ENCODE data around the gene SPO11.

The SPO11 gene

DNA sequence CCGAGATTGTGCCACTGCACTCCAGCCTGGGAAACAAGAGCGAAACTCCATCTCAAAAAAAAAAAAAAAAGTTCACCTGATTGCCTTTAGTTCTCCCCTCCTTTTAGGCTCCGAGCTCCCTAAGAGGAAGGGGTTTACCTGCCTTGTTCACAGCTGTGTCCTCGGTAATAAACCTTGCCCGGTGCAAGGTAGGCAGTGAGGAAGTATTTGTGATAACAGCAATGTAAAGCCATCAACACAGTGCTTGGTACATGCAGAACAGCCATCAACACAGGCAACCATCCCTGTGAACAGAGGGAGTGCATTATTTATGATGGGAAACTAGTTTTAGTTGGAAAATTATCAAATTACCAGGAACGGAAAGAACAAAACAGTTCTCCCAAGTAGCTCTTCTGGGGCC, 1.8 kb upstream of the SPO11 start:
- H3K27ac ChIP-seq: no peak overlapping the region
- H3K9me3 ChIP-seq: no peaks in the 10 kb centered on the region
- TF ChIP-seq, protein P1, sequence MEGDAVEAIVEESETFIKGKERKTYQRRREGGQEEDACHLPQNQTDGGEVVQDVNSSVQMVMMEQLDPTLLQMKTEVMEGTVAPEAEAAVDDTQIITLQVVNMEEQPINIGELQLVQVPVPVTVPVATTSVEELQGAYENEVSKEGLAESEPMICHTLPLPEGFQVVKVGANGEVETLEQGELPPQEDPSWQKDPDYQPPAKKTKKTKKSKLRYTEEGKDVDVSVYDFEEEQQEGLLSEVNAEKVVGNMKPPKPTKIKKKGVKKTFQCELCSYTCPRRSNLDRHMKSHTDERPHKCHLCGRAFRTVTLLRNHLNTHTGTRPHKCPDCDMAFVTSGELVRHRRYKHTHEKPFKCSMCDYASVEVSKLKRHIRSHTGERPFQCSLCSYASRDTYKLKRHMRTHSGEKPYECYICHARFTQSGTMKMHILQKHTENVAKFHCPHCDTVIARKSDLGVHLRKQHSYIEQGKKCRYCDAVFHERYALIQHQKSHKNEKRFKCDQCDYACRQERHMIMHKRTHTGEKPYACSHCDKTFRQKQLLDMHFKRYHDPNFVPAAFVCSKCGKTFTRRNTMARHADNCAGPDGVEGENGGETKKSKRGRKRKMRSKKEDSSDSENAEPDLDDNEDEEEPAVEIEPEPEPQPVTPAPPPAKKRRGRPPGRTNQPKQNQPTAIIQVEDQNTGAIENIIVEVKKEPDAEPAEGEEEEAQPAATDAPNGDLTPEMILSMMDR (IDR thresholded peaks at IDR 0.05): no peak
- no peaks in the 10 kb centered on the region for H3K4me1 ChIP-seq (ENCODE audit: control insufficient read depth in 1 of 2, insufficient read depth in 1 of 2, low read depth in 1 of 2, low read length in 1 of 2)
- H3K27me3 ChIP-seq: peaks cover 100% of the 10 kb centered on the region
- no peaks in the 10 kb centered on the region for H3K36me3 ChIP-seq
- no peak overlapping the region for H3K4me3 ChIP-seq (ENCODE audit: low read depth in 1 of 2, low read length in 1 of 2)

DNA sequence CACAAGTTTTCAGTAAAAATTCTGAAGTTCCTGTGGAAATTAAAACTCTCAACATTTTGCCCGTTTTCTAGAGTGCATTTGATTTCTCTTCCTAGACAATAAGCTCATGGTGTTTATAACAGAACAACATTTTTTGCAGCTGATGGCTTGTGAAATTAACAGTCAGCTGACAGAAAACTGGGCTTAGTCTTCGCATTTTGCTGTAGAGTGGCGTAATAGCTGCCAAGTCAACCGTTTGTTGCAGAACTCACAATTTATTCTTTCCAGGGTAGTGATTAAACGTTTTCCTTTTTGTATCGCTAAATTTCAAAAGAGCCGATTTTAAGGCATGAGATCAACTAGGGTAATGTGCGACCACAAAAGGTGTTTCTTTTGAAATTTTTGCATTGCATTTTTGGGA, 1.4 kb downstream of the SPO11 start:
- no peaks in the 10 kb centered on the region for H3K4me1 ChIP-seq (ENCODE audit: control insufficient read depth in 1 of 2, insufficient read depth in 1 of 2, low read depth in 1 of 2, low read length in 1 of 2)
- TF ChIP-seq, protein P1 (IDR thresholded peaks at IDR 0.05): no peak

DNA sequence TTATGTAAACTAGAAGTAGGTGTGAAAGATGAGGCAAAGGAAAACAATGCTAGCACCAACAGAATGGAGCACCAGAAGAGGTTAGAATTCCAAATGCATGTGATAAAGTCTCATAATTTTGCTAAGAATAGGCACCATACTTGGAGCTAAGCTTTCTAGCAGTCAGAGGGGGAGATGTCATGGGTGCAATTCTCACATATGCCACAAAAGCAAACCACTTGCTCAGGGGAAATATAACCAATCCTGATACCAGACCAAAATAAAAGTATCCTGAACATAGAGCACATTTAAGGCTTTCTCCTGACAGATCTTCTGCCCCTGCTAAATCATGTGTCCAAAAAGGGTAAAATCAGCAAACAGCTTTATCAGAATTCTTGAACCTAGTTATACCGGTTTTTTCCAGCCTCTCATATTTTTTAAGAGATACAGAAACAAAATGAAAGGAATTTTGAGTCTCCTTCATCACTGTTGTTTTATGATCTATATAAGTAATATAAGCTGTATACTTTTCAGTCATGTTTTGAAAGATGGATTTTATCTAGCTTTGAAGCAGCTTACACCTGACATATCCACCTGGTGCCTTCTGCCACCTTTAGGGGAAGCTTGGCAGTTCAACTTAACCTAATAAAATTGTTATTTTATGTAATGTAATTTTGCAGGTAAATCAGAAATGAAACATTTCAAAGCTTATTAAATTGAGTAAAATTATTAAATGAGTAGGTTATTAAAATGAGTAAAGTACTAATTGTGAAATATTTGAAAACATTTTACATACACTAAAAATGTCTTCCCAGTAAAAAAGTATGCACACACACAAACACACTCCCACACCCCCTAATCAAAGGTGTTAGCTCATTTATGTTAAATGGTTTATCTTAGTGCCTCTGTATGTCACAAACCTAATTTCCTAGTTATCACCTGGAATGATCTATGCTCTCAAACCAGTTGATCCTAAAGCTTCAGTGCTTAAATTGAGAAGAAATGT, 2.8 kb downstream of the SPO11 start:
- Histone ChIP-seq H3K27me3 (peaks cover 100% of the 10 kb centered on the region), H3K4me3 (ENCODE audit: low read depth in 1 of 2, low read length in 1 of 2) (no peak overlapping the region), H3K27ac (no peak overlapping the region), H3K9me3 (no peaks in the 10 kb centered on the region), H3K36me3 (no peaks in the 10 kb centered on the region), H3K4me1 (ENCODE audit: control insufficient read depth in 1 of 2, insufficient read depth in 1 of 2, low read depth in 1 of 2, low read length in 1 of 2) (no peaks in the 10 kb centered on the region)
- TF ChIP-seq, protein P1 (IDR thresholded peaks at IDR 0.05): no peak

More for the DNA sequence above, 1.4 kb downstream of the SPO11 start:
- Histone ChIP-seq H3K27ac (no peak overlapping the region), H3K9me3 (no peaks in the 10 kb centered on the region), H3K36me3 (no peaks in the 10 kb centered on the region), H3K27me3 (peaks cover 100% of the 10 kb centered on the region), H3K4me3 (ENCODE audit: low read depth in 1 of 2, low read length in 1 of 2) (no peak overlapping the region)

DNA sequence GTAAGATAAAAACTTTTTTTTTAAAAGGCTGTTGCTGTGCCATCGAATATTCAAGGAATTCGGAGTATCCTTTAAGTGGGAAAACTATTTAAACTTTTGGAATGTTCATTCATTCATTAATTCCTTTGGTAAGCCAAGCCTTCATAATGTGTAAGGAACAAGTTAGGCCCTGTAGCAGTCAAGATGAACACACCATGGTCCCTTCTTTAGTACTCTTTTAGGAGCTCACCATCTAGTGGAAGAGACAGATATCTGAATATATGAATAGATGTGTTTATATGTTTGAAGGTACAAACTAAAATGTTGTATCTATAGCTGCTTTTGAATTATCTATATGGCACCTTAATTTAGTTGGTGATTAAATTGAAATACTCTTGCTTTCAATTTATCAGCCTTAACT, 5.8 kb downstream of the SPO11 start:
- TF ChIP-seq, protein P1 (IDR thresholded peaks at IDR 0.05): no peak
- Histone ChIP-seq H3K9me3 (no peaks in the 10 kb centered on the region), H3K4me1 (ENCODE audit: control insufficient read depth in 1 of 2, insufficient read depth in 1 of 2, low read depth in 1 of 2, low read length in 1 of 2) (no peaks in the 10 kb centered on the region), H3K27ac (no peak overlapping the region), H3K36me3 (no peaks in the 10 kb centered on the region), H3K4me3 (ENCODE audit: low read depth in 1 of 2, low read length in 1 of 2) (no peak overlapping the region), H3K27me3 (peaks cover 100% of the 10 kb centered on the region)

DNA sequence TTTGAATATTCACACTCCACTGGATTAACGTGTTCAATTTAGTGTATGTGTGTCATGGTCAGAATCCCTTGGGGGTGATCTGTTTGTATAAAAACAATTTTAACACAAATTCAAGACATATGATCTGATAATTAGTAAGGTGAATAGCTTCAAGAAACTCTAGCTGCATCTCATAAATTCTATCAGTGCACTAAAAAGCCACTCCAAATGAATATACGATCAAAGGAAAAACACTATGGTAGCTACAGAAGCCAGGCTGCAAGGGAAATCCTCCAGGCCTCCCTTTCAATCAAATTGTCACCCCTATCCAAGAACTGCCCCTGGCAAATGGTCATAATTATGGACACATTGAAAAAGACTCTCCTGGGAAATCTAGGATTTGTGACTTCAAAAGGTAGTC, 12.1 kb downstream of the SPO11 start:
- no peak overlapping the region for H3K4me3 ChIP-seq (ENCODE audit: low read depth in 1 of 2, low read length in 1 of 2)
- peaks cover 96% of the 10 kb centered on the region for H3K27me3 ChIP-seq
- no peaks in the 10 kb centered on the region for H3K36me3 ChIP-seq
- no peak overlapping the region for H3K27ac ChIP-seq
- no peaks in the 10 kb centered on the region for H3K4me1 ChIP-seq (ENCODE audit: control insufficient read depth in 1 of 2, insufficient read depth in 1 of 2, low read depth in 1 of 2, low read length in 1 of 2)
- H3K9me3 ChIP-seq: no peaks in the 10 kb centered on the region
- TF ChIP-seq, protein P1 (IDR thresholded peaks at IDR 0.05): no peak
